Loucy (cell line): ENCODE measurements around the gene MLLT10.

ENCODE experiments used
- H2AFZ ChIP-seq: fragments of 200-600 bp; sonication (generic); 2 replicates; pipeline ENCODE4 v1.6.0; 2016; ENCODE audit warnings: antibody characterized with exemption, mild to moderate bottlenecking, low read length, moderate library complexity
- H3F3A ChIP-seq: fragments of 200-600 bp; 2 replicates; pipeline ENCODE4 v1.6.0; 2016; ENCODE audit warnings: antibody characterized with exemption, low read depth, mild to moderate bottlenecking
- H3K27me3 ChIP-seq: fragments of 200-600 bp; sonication (generic); 2 replicates; pipeline ENCODE4 v1.6.1; 2014; ENCODE audit warnings: low read length, mild to moderate bottlenecking; ENCODE audit not compliant: insufficient read depth, poor library complexity, severe bottlenecking
- H3K36me3 ChIP-seq: fragments of 200-600 bp; sonication (generic); 2 replicates; pipeline ENCODE4 v1.6.1; 2016; ENCODE audit warnings: low read length; ENCODE audit not compliant: insufficient read depth
- H3K4me1 ChIP-seq: fragments of 200-600 bp; sonication (generic); 2 replicates; pipeline ENCODE4 v1.5.1; 2014; ENCODE audit warnings: low read length, mild to moderate bottlenecking; ENCODE audit not compliant: insufficient read depth, poor library complexity, severe bottlenecking
- H3K4me2 ChIP-seq: fragments of 200-600 bp; sonication (generic); 2 replicates; pipeline ENCODE4 v1.6.0; 2014; ENCODE audit warnings: antibody characterized with exemption, low read length, low read depth, mild to moderate bottlenecking; ENCODE audit not compliant: poor library complexity, severe bottlenecking
- H3K4me3 ChIP-seq: fragments of 200-600 bp; sonication (generic); 2 replicates; pipeline ENCODE4 v1.5.1; 2014; ENCODE audit warnings: low read length, mild to moderate bottlenecking, mixed read lengths; ENCODE audit not compliant: poor library complexity, severe bottlenecking
- H3K79me2 ChIP-seq: fragments of 200-600 bp; sonication (generic); 2 replicates; pipeline ENCODE4 v1.6.1; 2014; ENCODE audit warnings: low read length; ENCODE audit not compliant: insufficient read depth
- H3K9ac ChIP-seq: fragments of 200-600 bp; sonication (generic); 2 replicates; pipeline ENCODE4 v1.6.0; 2014; ENCODE audit warnings: mild to moderate bottlenecking, low read depth, low read length, moderate library complexity; ENCODE audit not compliant: poor library complexity, severe bottlenecking
- H3K9me2 ChIP-seq: fragments of 200-600 bp; sonication (generic); replicated peaks from 2 replicates; pipeline ENCODE4 v1.6.1; 2016; ENCODE audit warnings: low read depth, low read length, mixed read lengths
- H3K9me3 ChIP-seq: fragments of 200-600 bp; sonication (generic); 2 replicates; pipeline ENCODE4 v1.6.1; 2014; ENCODE audit warnings: mild to moderate bottlenecking, antibody characterized with exemption, low read length, low read depth; ENCODE audit not compliant: insufficient read depth
- H4K20me1 ChIP-seq: fragments of 200-600 bp; sonication (generic); 2 replicates; pipeline ENCODE4 v1.6.0; 2014; ENCODE audit warnings: antibody characterized with exemption, low read length, mild to moderate bottlenecking; ENCODE audit not compliant: insufficient read depth, poor library complexity, severe bottlenecking
- EZH2phosphoT487 ChIP-seq: fragments of 200-600 bp; IDR thresholded peaks from 2 replicates; pipeline ENCODE4 v1.6.1; 2018; ENCODE audit warnings: antibody characterized with exemption, mild to moderate bottlenecking, moderate library complexity, borderline replicate concordance
- TF ChIP-seq, protein P1 (sequence below): fragments of 200-600 bp; sonication (generic); conservative IDR thresholded peaks from 2 replicates; pipeline ENCODE4 v1.5.1; 2014; ENCODE audit warnings: mild to moderate bottlenecking, antibody characterized with exemption, low read length

The MLLT10 gene

DNA sequence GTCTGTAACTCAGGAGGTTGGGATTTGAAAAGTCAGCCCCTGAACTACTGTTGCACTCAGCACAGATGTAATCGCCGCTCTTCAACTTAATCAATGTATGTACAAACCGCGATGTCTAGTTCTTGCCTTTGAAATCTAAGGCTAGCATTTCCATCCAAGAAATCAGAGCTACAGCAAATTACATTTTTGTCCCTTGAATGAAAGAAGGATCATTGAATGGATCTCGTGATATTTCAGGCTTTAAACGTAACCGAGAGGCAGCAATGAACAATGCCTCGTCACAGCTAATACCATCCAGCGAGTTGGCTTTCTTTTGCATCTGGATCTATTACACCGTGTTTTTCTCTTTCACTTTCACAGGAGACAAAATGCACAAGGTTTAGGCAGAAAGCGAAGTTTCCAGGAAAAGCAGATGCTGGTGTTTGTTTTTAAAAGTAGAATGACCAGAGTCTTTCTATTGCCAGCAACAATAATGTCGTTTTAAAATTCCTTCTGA lies 14.0 kb upstream of the MLLT10 start:
- H3K4me2 ChIP-seq, result peak overlapping the region; percentile 89
- H3K9me3 ChIP-seq, result no peaks in the 10 kb centered on the region
- H2AFZ ChIP-seq, result peak overlapping the region; percentile 96
- no peaks in the 10 kb centered on the region for H3K9me2 ChIP-seq
- TF ChIP-seq, protein P1, sequence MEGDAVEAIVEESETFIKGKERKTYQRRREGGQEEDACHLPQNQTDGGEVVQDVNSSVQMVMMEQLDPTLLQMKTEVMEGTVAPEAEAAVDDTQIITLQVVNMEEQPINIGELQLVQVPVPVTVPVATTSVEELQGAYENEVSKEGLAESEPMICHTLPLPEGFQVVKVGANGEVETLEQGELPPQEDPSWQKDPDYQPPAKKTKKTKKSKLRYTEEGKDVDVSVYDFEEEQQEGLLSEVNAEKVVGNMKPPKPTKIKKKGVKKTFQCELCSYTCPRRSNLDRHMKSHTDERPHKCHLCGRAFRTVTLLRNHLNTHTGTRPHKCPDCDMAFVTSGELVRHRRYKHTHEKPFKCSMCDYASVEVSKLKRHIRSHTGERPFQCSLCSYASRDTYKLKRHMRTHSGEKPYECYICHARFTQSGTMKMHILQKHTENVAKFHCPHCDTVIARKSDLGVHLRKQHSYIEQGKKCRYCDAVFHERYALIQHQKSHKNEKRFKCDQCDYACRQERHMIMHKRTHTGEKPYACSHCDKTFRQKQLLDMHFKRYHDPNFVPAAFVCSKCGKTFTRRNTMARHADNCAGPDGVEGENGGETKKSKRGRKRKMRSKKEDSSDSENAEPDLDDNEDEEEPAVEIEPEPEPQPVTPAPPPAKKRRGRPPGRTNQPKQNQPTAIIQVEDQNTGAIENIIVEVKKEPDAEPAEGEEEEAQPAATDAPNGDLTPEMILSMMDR, result no peak
- no peak for TF ChIP-seq EZH2phosphoT487
- peak overlapping the region; percentile 83 for H3K4me3 ChIP-seq
- 0 out of 2 replicates have a peak, but pooled peaks cover 9% of the 10 kb centered on the region for H3F3A ChIP-seq
- peaks cover 25% of the 10 kb centered on the region for H3K4me1 ChIP-seq
- H3K79me2 ChIP-seq, result peaks cover 25% of the 10 kb centered on the region; the same call in 1 of the 2 replicates
- H3K36me3 ChIP-seq, result no peaks in the 10 kb centered on the region
- H4K20me1 ChIP-seq, result peaks cover 4% of the 10 kb centered on the region
- peak overlapping the region; percentile 75 for H3K9ac ChIP-seq
- no peaks in the 10 kb centered on the region for H3K27me3 ChIP-seq

DNA sequence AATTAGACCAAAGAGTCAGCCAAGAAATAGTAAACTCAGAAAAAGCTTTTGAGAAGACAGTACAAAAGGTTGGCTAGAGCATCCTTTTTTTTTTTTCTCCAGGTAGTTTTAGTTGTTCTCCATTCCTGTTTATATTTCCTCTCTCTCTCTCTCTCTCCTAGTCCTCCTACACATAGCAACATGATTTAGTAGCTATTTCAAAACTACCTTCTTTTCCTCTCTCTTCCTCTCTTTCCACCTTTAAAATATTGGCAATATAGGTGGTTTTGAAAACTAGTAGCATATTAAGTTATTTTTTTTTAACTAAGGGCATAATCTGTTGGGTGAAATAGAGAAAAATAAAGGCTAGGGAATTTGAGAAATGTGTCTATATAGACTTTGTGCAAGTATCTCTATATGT lies 13.5 kb upstream of the MLLT10 start:
- Histone ChIP-seq H3K4me2 (peak overlapping the region; percentile 89), H3K4me1 (peaks cover 24% of the 10 kb centered on the region), H2AFZ (no peak overlapping the region), H3F3A (0 out of 2 replicates have a peak, but pooled peaks cover 11% of the 10 kb centered on the region), H3K9ac (peak overlapping the region; percentile 75), H4K20me1 (peaks cover 4% of the 10 kb centered on the region), H3K27me3 (no peaks in the 10 kb centered on the region), H3K36me3 (no peaks in the 10 kb centered on the region), H3K79me2 (peaks cover 19% of the 10 kb centered on the region; the same call in 1 of the 2 replicates), H3K4me3 (peak overlapping the region; percentile 83), H3K9me3 (no peaks in the 10 kb centered on the region), H3K9me2 (no peaks in the 10 kb centered on the region)
- TF ChIP-seq, protein P1, result no peak
- TF ChIP-seq EZH2phosphoT487, result no peak

DNA sequence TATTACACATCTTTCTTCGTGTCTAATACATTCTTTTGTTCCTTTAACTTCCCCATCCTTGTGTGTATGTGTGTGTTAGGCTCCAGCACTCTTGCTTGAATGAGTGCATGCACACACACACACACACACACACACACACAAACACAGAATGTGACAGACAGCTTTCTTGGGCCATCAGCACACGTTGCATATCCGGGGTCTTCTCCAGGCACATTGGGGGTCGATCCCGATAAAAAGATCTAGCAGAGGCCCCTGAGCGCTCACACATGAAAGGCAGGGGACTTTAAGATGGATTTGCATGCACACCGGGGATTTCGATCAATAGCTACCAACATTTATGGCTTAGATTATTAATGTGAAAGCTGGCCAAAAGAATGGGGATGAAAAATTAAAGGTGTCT lies 13.1 kb upstream of the MLLT10 start:
- Histone ChIP-seq H4K20me1 (peaks cover under 1% of the 10 kb centered on the region), H3K36me3 (no peaks in the 10 kb centered on the region), H3K27me3 (no peaks in the 10 kb centered on the region), H3F3A (0 out of 2 replicates have a peak, but pooled peaks cover 11% of the 10 kb centered on the region), H3K4me3 (peak overlapping the region; percentile 83), H3K4me1 (peaks cover 20% of the 10 kb centered on the region), H3K9me3 (no peaks in the 10 kb centered on the region), H3K9ac (no peak overlapping the region), H3K79me2 (peaks cover 15% of the 10 kb centered on the region; the same call in 1 of the 2 replicates), H3K4me2 (peak overlapping the region; percentile 89), H3K9me2 (no peaks in the 10 kb centered on the region), H2AFZ (no peak overlapping the region)
- TF ChIP-seq, protein P1, result no peak
- TF ChIP-seq EZH2phosphoT487, result no peak
